ENCODE results near the gene PRPF39. TPM values are rescaled to one million over a fixed set of nuclear protein-coding genes. Genes with fewer than 3 reads are reported as not detected.
"Not testable (repeated sequence)": the region's sequence is repeated elsewhere in the genome, so short reads cannot be mapped to it uniquely, and the experiment has no call there.

The PRPF39 gene
- total RNA-seq, 2 experiments from 2014 or later = 45.4 to 46.8 TPM

GRCh38 chr14:45140661-45141187 is 56.8 kb downstream of the PRPF39 start:
- no peaks in the 10 kb centered on the region for H3K27me3 Mint-ChIP-seq
- H3K4me3 Mint-ChIP-seq = no peak overlapping the region
- H3K4me1 Mint-ChIP-seq = peaks cover 30% of the 10 kb centered on the region
- H3K36me3 Mint-ChIP-seq = peaks cover 25% of the 10 kb centered on the region
- no peak overlapping the region for H3K27ac Mint-ChIP-seq
- no peak for DNase-seq
- no peaks in the 10 kb centered on the region for H3K9me3 Mint-ChIP-seq

GRCh38 chr14:45142083-45142482 is 58.2 kb downstream of the PRPF39 start:
- Mint-ChIP-seq H3K4me1 (peaks cover 28% of the 10 kb centered on the region), H3K36me3 (peaks cover 25% of the 10 kb centered on the region)
- not testable (repeated sequence) for DNase-seq, H3K27ac Mint-ChIP-seq, H3K4me3 Mint-ChIP-seq, H3K9me3 Mint-ChIP-seq, H3K27me3 Mint-ChIP-seq

- peaks cover 24% of the 10 kb centered on the region for H3K36me3 Mint-ChIP-seq
Observed at GRCh38 chr14:45144658-45145057, 60.7 kb downstream of the PRPF39 start.

GRCh38 chr14:45145214-45145613 is 61.3 kb downstream of the PRPF39 start:
- Mint-ChIP-seq H3K27me3 (no peaks in the 10 kb centered on the region), H3K9me3 (no peaks in the 10 kb centered on the region)
- DNase-seq = no peak

More at GRCh38 chr14:45144658-45145057, 60.7 kb downstream of the PRPF39 start:
- Mint-ChIP-seq H3K27me3 (no peaks in the 10 kb centered on the region), H3K4me1 (peaks cover 13% of the 10 kb centered on the region), H3K27ac (no peak overlapping the region), H3K9me3 (no peaks in the 10 kb centered on the region), H3K4me3 (no peak overlapping the region)
- no peak for DNase-seq

GRCh38 chr14:45149602-45150001 is 65.7 kb downstream of the PRPF39 start:
- H3K4me1 Mint-ChIP-seq = peaks cover 8% of the 10 kb centered on the region
- H3K36me3 Mint-ChIP-seq = peaks cover 14% of the 10 kb centered on the region
- no peak overlapping the region for H3K27ac Mint-ChIP-seq
- H3K27me3 Mint-ChIP-seq = no peaks in the 10 kb centered on the region
- no peak for DNase-seq
- no peak overlapping the region for H3K4me3 Mint-ChIP-seq
- no peaks in the 10 kb centered on the region for H3K9me3 Mint-ChIP-seq

More at GRCh38 chr14:45145214-45145613, 61.3 kb downstream of the PRPF39 start:
- Mint-ChIP-seq H3K36me3 (peaks cover 24% of the 10 kb centered on the region), H3K4me3 (no peak overlapping the region), H3K27ac (peak overlapping the region; percentile 65), H3K4me1 (peaks cover 13% of the 10 kb centered on the region)

- DNase-seq = no peak
- Mint-ChIP-seq H3K27me3 (no peaks in the 10 kb centered on the region), H3K4me1 (peaks cover 3% of the 10 kb centered on the region), H3K4me3 (no peak overlapping the region), H3K9me3 (no peaks in the 10 kb centered on the region), H3K27ac (no peak overlapping the region), H3K36me3 (peaks cover 7% of the 10 kb centered on the region)
Observed at GRCh38 chr14:45150386-45150890, 66.5 kb downstream of the PRPF39 start.

- H3K4me3 Mint-ChIP-seq = no peak overlapping the region
- DNase-seq = no peak
Observed at GRCh38 chr14:45156067-45156466, 72.2 kb downstream of the PRPF39 start.

More at GRCh38 chr14:45156067-45156466, 72.2 kb downstream of the PRPF39 start:
- Mint-ChIP-seq H3K4me1 (peaks cover 4% of the 10 kb centered on the region), H3K27ac (peak overlapping the region; percentile 23), H3K9me3 (no peaks in the 10 kb centered on the region), H3K27me3 (no peaks in the 10 kb centered on the region), H3K36me3 (peaks cover 4% of the 10 kb centered on the region)

Other genes with a start within 250 kb of the PRPF39 start
- gene KLHL28, start 122.2 kb upstream of the PRPF39 start, total RNA-seq = 10 to 100 TPM in 1 of 2 experiments, 1 to 10 TPM in 1; 9.7 to 11.0 TPM
- 1 to 10 TPM; 6.2 to 7.5 TPM for gene TOGARAM1, start 121.9 kb upstream of the PRPF39 start, total RNA-seq
- 10 to 100 TPM; 70.2 to 75.6 TPM for gene FKBP3, start 50.4 kb downstream of the PRPF39 start, total RNA-seq
- gene FANCM, start 51.8 kb downstream of the PRPF39 start, total RNA-seq = 10 to 100 TPM; 11.4 to 13.3 TPM
- gene MIS18BP1, start 169.1 kb downstream of the PRPF39 start, total RNA-seq = 10 to 100 TPM; 37.6 to 40.7 TPM

Measured in activated naive CD8-positive, alpha-beta T cell treated with anti-CD3 and anti-CD28 coated beads for 36 hours (primary cell).